Stimulated activated effector memory CD8-positive, alpha-beta T cell treated with anti-CD3 and anti-CD28 coated beads, Interleukin-12 subunit alpha, Interleukin-12 subunit beta, amount 100 ng/mL, for 72 hours (primary cell): ENCODE results near the gene TYW1B.
"Not testable (repeated sequence)": the region's sequence is repeated elsewhere in the genome, so short reads cannot be mapped to it uniquely, and the experiment has no call there.

Experiments
- ATAC-seq: fragments of 150-1000 bp; cut with Tn5 transposase; 2 replicates; pipeline ENCODE4 v1.10.0; 2021
- DNase-seq, 2 donors: peaks; one replicate each; pipeline ENCODE4 v3.0.0; 2021 to 2022; ENCODE audit warnings: low spot score in 2 of 2
- H3K27ac Mint-ChIP-seq: one replicate; pipeline ENCODE4 v1.8.0; 2022; ENCODE audit warnings: mild to moderate bottlenecking, mixed read lengths
- H3K36me3 Mint-ChIP-seq: one replicate; pipeline ENCODE4 v1.8.0; 2022; ENCODE audit warnings: mild to moderate bottlenecking, mixed read lengths
- H3K4me1 Mint-ChIP-seq: one replicate; pipeline ENCODE4 v1.8.0; 2022; ENCODE audit warnings: mixed read lengths
- H3K4me3 Mint-ChIP-seq: one replicate; pipeline ENCODE4 v1.8.0; 2022; ENCODE audit warnings: mild to moderate bottlenecking, mixed read lengths
- H3K9me3 Mint-ChIP-seq: one replicate; pipeline ENCODE4 v1.8.0; 2022; ENCODE audit warnings: mixed read lengths

The TYW1B gene

DNA sequence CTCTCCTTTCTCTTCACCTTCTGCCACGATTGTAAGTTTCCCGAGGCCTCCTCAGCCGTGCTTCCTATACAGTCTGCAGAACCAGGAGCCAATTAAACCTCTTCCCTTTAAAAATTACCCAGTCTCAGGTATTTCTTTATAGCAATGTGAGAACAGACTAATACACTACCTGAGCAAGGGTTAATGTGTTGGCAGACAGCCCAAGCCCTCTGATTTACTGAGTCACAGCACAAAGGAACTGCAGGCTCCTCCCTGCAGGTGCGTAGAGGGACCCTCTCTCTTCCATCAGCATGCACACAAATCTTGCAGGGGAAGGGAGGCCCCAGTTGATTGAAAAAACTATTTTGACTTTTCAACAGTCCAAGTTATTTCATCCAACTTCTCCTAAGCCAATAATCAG, 271.3 kb downstream of the TYW1B start:
- not testable (repeated sequence) for H3K4me3 Mint-ChIP-seq, H3K4me1 Mint-ChIP-seq, DNase-seq, H3K27ac Mint-ChIP-seq, ATAC-seq, H3K36me3 Mint-ChIP-seq
- peaks cover 19% of the 10 kb centered on the region for H3K9me3 Mint-ChIP-seq

DNA sequence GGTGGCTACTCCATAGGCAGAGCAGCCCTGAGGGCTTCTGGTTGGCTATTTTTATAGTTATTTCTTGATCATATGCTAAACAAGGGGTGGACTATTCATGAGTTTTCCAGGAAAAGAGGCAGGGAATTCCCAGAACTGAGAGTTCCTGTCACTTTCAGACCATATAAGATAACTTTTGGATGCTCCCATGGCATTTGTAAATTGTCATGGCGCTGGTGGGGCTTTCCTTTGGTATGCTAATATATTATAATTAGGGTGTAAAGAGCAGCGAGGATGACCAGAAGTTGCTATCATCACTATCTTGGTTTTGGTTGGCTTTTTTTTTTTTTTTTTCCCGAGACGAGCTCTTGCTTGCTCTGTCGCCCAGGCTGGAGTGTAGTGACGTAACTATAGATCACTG, 272.8 kb downstream of the TYW1B start:
- ATAC-seq, H3K36me3 Mint-ChIP-seq, H3K4me3 Mint-ChIP-seq, H3K27ac Mint-ChIP-seq, H3K4me1 Mint-ChIP-seq, DNase-seq: not testable (repeated sequence)
- peaks cover 14% of the 10 kb centered on the region for H3K9me3 Mint-ChIP-seq

DNA sequence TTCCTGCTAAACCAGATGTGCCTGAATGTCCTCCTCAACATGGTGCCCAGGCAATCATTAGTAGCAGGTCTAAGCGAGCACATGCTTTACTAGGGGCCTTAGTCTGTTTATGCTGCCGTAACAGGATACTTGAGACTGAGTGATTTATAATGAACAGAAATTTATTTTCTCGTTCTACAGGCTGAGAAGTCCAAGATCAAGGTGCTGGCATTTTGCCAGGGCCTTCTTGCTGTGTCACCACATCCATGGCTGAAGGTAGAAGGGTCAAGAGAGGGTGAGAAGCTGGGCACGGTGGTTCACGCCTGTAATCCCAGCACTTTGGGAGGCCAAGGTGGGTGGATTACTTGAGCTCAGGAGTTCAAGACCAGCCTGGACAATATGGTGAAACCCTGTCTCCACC, 273.6 kb downstream of the TYW1B start:
- not testable (repeated sequence) for H3K4me3 Mint-ChIP-seq, H3K4me1 Mint-ChIP-seq, H3K27ac Mint-ChIP-seq, H3K36me3 Mint-ChIP-seq, ATAC-seq, DNase-seq
- peaks cover 14% of the 10 kb centered on the region for H3K9me3 Mint-ChIP-seq

DNA sequence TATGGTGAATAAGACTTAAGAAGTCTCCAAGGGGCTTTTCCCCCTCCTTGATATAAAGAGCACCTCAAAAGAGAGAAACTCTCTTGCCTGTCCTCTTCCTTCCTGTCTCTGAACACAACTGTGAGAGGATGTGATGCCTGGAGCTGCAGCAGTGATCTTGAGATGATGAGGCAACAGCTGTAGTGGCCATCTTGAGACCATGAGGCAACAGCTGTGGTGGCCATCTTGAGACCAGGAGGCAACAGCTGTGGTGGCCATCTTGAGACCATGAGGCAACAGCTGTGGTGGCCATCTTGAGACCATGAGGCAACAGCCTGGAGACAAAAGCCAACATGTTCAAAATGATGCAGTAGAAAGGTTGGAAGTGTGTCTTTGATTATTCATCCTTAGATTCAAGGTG, 277.5 kb downstream of the TYW1B start:
- not testable (repeated sequence) for H3K4me1 Mint-ChIP-seq, DNase-seq, H3K27ac Mint-ChIP-seq, H3K4me3 Mint-ChIP-seq, ATAC-seq, H3K36me3 Mint-ChIP-seq
- peaks cover 10% of the 10 kb centered on the region for H3K9me3 Mint-ChIP-seq

DNA sequence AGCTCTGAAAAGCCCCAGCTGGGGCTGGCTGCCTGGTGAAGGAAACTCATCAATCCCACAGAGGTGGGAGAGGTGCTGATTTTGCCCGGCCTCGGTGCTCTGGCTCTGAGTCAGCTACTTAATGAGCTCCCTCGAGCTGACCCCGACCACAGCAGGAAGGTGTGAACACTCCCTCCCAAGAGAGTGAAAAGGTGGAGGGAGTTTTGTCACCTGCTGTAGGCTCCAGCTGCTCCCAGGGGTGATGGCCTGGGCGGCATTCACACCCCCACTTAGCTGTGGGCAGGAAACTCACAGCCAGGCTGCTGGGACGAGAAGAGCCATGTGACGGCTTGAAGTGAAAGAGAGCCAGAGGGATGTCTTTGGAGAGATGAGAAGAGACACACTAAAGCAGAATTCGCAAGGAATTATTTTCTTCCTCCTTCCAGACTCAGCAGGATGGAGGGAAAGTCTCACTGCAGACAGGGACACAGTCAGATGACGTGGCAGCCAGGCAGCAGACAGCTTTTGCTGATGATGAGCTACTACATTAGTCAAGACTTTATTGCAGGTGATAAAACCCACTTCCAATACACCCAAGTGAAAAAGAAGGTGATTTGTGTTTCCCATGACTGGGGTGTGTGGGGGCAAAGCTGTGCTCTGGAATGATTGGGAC, 281.3 kb downstream of the TYW1B start:
- ATAC-seq = peak; percentile 52
- not testable (repeated sequence) for H3K4me3 Mint-ChIP-seq, DNase-seq, H3K4me1 Mint-ChIP-seq, H3K36me3 Mint-ChIP-seq, H3K27ac Mint-ChIP-seq, H3K9me3 Mint-ChIP-seq

DNA sequence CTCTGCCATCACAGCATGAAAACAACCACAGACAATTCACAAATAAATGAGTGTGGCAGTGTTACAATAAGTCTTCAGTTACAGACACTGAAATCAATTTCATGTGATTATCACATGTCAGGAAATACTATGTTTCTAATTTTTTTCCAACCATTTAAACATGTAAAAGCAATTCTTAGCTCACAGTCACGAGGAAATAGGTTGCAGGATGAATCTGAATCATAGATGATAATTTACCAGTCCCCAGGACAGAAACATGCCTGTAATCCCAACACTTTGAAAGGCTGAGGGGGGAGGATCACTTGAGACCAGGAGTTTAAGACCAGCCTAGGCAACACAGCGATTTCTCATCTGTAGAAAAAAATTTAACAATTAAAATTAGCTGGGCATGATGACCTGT, 283.5 kb downstream of the TYW1B start:
- not testable (repeated sequence) for H3K9me3 Mint-ChIP-seq, DNase-seq, H3K4me1 Mint-ChIP-seq, H3K4me3 Mint-ChIP-seq, H3K27ac Mint-ChIP-seq, H3K36me3 Mint-ChIP-seq, ATAC-seq

DNA sequence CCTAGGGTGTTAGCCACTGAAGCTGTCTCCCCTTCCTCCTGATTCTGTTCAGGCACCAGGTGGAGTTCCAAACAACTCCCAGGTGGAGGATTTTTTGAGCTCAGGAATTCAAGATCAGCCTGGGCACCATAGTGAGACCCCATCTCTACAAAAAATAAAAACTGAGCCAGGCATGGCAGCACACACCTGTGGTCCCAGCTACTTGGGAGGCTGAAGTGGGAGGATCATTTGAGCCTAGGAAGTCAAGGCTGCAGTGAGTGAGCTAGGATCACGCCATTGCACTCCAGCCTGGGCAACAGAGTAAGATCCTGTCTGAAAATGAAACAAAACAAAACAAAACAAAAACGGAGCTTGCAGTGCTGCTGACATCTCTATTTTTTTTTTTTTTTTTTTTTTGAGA, 287.1 kb downstream of the TYW1B start:
- ATAC-seq = no peak
- H3K4me3 Mint-ChIP-seq = no peak overlapping the region
- H3K27ac Mint-ChIP-seq = no peak overlapping the region
- no peaks in the 10 kb centered on the region for H3K36me3 Mint-ChIP-seq
- no peak for DNase-seq
- H3K4me1 Mint-ChIP-seq = no peaks in the 10 kb centered on the region
- no peaks in the 10 kb centered on the region for H3K9me3 Mint-ChIP-seq

DNA sequence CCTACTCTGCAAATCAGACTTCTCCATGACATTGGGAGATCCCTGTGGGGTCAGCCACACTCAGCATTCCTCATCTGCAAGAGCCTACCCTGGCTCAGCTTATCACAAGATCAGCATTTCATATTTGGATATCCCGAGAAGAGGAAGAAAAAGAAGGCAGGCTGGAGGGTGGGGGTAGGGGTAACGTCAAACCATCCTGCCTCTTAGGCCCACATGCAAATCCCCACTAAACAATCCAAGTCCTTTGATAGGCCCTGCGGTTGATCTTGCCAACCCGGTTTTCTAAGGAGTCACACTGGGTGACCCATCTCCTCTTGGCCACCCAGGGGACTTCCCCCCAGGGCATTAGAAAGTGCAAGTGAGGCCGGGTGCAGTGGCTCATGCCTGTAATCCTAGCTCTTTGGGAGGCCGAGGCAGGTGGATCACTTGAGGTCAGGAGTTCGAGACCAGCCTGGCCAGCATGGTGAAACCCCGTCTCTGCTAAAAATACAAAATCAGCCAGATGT, 287.8 kb downstream of the TYW1B start:
- DNase-seq (no peak), ATAC-seq (no peak)
- Mint-ChIP-seq H3K4me1 (no peaks in the 10 kb centered on the region), H3K4me3 (no peak overlapping the region), H3K36me3 (no peaks in the 10 kb centered on the region), H3K27ac (no peak overlapping the region), H3K9me3 (no peaks in the 10 kb centered on the region)

DNA sequence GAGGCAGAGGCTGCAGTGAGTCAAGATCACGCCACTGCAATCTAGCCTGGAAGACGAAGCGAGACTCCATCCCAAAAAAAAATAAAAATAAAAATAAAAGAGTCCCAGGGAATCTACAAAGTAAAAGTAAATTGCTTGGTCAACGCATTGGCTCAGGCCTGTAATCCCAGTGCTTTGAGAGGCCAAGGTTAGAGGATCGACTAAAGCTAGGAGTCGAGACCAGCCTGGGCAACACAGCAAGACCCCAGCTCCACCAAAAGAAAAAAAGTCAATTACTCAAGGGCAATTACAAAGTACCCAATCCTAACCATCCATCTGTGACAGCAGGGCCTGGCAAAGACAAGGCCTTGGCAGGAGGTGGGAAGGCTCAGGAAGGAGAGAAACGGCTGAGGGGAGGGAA, 288.3 kb downstream of the TYW1B start:
- no peak overlapping the region for H3K27ac Mint-ChIP-seq
- no peaks in the 10 kb centered on the region for H3K36me3 Mint-ChIP-seq
- no peaks in the 10 kb centered on the region for H3K9me3 Mint-ChIP-seq
- no peaks in the 10 kb centered on the region for H3K4me1 Mint-ChIP-seq
- H3K4me3 Mint-ChIP-seq = no peak overlapping the region
- no peak for ATAC-seq
- DNase-seq = no peak

DNA sequence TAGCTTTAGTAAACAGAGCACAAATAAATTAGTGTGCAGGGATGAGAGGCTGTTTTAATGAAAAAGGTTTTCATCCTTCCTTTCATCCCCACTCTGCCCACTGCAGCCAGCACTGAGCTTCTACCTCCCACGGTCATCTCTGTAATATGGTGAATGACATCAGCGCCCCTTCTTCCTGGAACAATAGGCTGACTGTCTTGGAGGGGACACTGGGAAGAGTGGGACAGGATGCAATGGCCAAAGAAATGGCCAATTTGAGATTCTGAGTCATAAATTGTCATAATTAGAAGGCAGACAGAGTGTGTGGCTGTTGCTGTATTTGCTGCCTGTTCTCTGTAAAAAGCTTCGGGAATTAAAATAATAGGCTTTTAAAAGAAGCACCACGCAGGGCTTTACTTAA, 289.1 kb downstream of the TYW1B start:
- Mint-ChIP-seq H3K4me3 (no peak overlapping the region), H3K36me3 (no peaks in the 10 kb centered on the region), H3K4me1 (no peaks in the 10 kb centered on the region), H3K27ac (no peak overlapping the region), H3K9me3 (no peaks in the 10 kb centered on the region)
- no peak for ATAC-seq
- DNase-seq = no peak

DNA sequence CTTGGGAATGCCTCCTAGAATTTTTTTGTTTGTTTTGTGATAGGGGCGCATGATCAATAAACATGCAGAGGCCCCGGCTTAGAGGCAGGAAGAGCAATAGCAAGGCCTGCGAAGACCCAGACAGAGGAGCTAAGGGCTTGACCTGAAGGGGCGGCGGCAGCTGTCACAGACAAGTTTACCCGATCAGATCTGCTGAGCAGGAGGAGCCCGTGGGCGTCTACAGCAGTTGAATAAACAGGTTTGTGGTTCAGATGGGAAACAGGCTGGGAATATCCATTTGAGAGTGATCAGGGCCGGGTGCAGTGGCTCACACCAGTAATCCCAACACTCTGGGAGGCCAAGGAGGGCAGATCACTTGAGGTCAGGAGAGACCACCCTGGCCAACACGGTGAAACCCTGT, 289.9 kb downstream of the TYW1B start:
- Mint-ChIP-seq H3K27ac (no peak overlapping the region), H3K36me3 (no peaks in the 10 kb centered on the region), H3K9me3 (no peaks in the 10 kb centered on the region), H3K4me1 (no peaks in the 10 kb centered on the region), H3K4me3 (no peak overlapping the region)
- ATAC-seq = no peak
- no peak for DNase-seq

DNA sequence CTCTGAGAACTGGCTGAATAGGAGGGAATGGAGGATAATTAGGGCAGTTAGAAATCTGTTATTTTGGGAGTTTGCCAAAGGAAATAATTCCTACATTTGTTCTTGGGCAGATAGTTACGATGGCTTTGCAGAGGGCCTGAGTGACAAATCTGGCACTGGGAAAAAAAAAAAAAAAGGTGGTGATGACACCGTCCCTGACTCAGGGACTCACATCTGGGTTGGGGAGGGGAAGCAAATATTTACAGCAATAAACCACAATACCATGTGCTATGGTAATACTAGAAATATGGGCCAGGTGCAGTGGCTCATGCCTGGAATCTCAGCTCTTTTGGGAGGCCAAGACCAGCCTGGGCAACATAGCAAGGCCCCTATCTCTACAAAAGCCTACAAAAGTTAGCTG, 292.0 kb downstream of the TYW1B start:
- H3K36me3 Mint-ChIP-seq, H3K27ac Mint-ChIP-seq, DNase-seq, H3K4me1 Mint-ChIP-seq, H3K9me3 Mint-ChIP-seq, ATAC-seq, H3K4me3 Mint-ChIP-seq: not testable (repeated sequence)

DNA sequence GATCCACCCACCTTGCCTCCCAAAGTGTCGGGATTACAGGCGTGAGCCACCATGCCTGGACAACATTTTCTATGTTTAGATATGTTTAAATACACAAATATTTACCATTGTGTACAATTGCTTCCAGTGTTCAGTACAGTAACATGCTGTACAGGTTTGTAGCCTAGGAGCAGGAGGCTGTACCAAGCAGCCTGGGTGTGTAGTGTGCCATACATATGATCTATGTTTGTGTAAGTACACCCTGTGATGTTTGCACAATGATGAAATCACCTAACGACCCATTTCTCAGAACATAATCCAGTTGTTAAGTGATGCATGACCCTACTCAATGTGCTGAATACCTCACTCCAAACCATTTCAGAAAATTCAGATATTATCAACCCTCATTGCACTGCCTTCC, 297.0 kb downstream of the TYW1B start:
- not testable (repeated sequence) for H3K4me3 Mint-ChIP-seq, H3K36me3 Mint-ChIP-seq, H3K27ac Mint-ChIP-seq, H3K9me3 Mint-ChIP-seq, ATAC-seq, H3K4me1 Mint-ChIP-seq, DNase-seq
